K562 (cell line): Measurements from ENCODE around the gene STIM1. TPM values are rescaled to one million over a fixed set of nuclear protein-coding genes. Genes with fewer than 3 reads are reported as not detected.

Source experiments
- ATAC-seq: fragments of 200-7000 bp; cut with Tn5 transposase; 3 replicates; pipeline ENCODE4 v1.9.1; 2020; ENCODE audit warnings: moderate library complexity
- BruUV-seq: library from RNA; stranded (reverse); fragments of 400-500 nt; replicated peaks from 2 replicates; lab custom pipeline; 2021; lab: Mats Ljungman, UMichigan
- CTCF ChIA-PET: fragments of 300-600 bp; formaldehyde crosslinking; extraction: SDS; loops from one replicate; lab custom pipeline; 2021; ENCODE audit warnings: low intra/inter-chr PET ratio; lab: Yijun Ruan, JAX
- POLR2A ChIA-PET: fragments of 300-600, 350-650 bp; sonication (Branson Sonifier 250); formaldehyde crosslinking; extraction: SDS; loops from one replicate; lab custom pipeline; 2021; ENCODE audit warnings: antibody characterized with exemption, inconsistent platforms; lab: Yijun Ruan, JAX
- DNase-seq, 4 experiments: peaks; one replicate each; pipeline versions ENCODE4 v3.0.0 to v3.0.0-alpha.2; 2011 to 2018; ENCODE audit warnings: low spot score in 3 of 4, mixed read lengths in 3 of 4; ENCODE audit errors: extremely low read depth in 1 of 4
- FAIRE-seq: peaks from 2 replicates; lab custom pipeline; 2011; peaks lifted over from hg19 to GRCh38; lab: Jason Lieb, UNC
- H2AFZ ChIP-seq: 2 replicates; pipeline ENCODE4 v1.6.0; 2011; ENCODE audit warnings: low read depth, low read length, control low read depth, inconsistent platforms
- H3K27ac ChIP-seq: fragments of 200-600 bp; 3 replicates; pipeline ENCODE4 v1.8.0; 2011; ENCODE audit warnings: low read depth, mild to moderate bottlenecking, control low read depth, inconsistent platforms, low read length, moderate library complexity, mixed read lengths; ENCODE audit errors: extremely low read depth
- H3K27me3 ChIP-seq, 2 experiments: fragments of 300-600 bp in 1 of 2; 2 replicates in 1 of 2; 3 replicates in 1 of 2; pipeline versions ENCODE4 v1.6.0 to v1.8.0; 2011; ENCODE audit warnings: inconsistent platforms in 2 of 2, low read length in 2 of 2, mild to moderate bottlenecking in 1 of 2, mixed read lengths in 1 of 2, moderate library complexity in 1 of 2; ENCODE audit not compliant: control insufficient read depth in 2 of 2, insufficient read depth in 2 of 2
- H3K36me3 ChIP-seq: fragments of 300-600 bp; 3 replicates; pipeline ENCODE4 v1.8.0; 2011; ENCODE audit warnings: mild to moderate bottlenecking, low read length, inconsistent platforms; ENCODE audit not compliant: control insufficient read depth, insufficient read depth
- H3K4me1 ChIP-seq, 2 experiments: fragments of 200-600 bp in 1 of 2; replicated peaks in 1 of 2; 2 replicates in 1 of 2; 3 replicates in 1 of 2; pipeline versions ENCODE4 v1.5.1 to v1.8.0; 2011; ENCODE audit warnings: inconsistent platforms in 2 of 2, low read length in 2 of 2, mild to moderate bottlenecking in 1 of 2, mixed read lengths in 1 of 2, moderate library complexity in 1 of 2; ENCODE audit not compliant: control insufficient read depth in 2 of 2, insufficient read depth in 2 of 2
- H3K4me2 ChIP-seq: 2 replicates; pipeline ENCODE4 v1.6.1; 2011; ENCODE audit warnings: low read length, control low read depth, inconsistent platforms, mixed read lengths; ENCODE audit not compliant: insufficient read depth
- H3K4me3 ChIP-seq: fragments of 200-600 bp; sonication (generic), shearing (Covaris generic); 2 replicates; pipeline ENCODE4 v1.5.1; 2016; ENCODE audit warnings: control low read depth, inconsistent platforms
- H3K79me2 ChIP-seq: fragments of 200-600 bp; 3 replicates; pipeline ENCODE4 v1.8.0; 2011; ENCODE audit warnings: low read length, inconsistent platforms; ENCODE audit not compliant: control insufficient read depth, insufficient read depth
- H3K9ac ChIP-seq, 2 experiments: 2 replicates each; pipeline versions ENCODE4 v1.6.0 to v1.6.1; 2011; ENCODE audit warnings: low read depth in 2 of 2, low read length in 2 of 2, control low read depth in 1 of 2, inconsistent platforms in 1 of 2, mild to moderate bottlenecking in 1 of 2, mixed read lengths in 1 of 2; ENCODE audit not compliant: insufficient read depth in 1 of 2
- H3K9me1 ChIP-seq: one replicate; pipeline ENCODE4 v1.6.0; 2011; ENCODE audit warnings: inconsistent platforms, mild to moderate bottlenecking, low read length, moderate library complexity; ENCODE audit not compliant: control insufficient read depth, insufficient read depth
- H3K9me3 ChIP-seq: replicated peaks from 2 replicates; pipeline ENCODE4 v1.5.1; 2011; ENCODE audit warnings: low read depth, low read length, inconsistent platforms; ENCODE audit not compliant: control insufficient read depth, insufficient read depth
- H4K20me1 ChIP-seq: replicated peaks from 2 replicates; pipeline ENCODE4 v1.6.1; 2011; ENCODE audit warnings: low read length, inconsistent platforms, mixed read lengths; ENCODE audit not compliant: control insufficient read depth, insufficient read depth
- ATF7 ChIP-seq: fragments of 450-650 bp; IDR thresholded peaks from 2 replicates; pipeline ENCODE4 v1.7.1; 2014; ENCODE audit warnings: mild to moderate bottlenecking, moderate library complexity
- CEBPB ChIP-seq: fragments of 450-650 bp; IDR thresholded peaks from 2 replicates; pipeline ENCODE4 v1.6.1; 2016; ENCODE audit warnings: missing genetic modification characterization, missing compliant biosample characterization
- DNMT1 ChIP-seq: fragments of 450-650 bp; IDR thresholded peaks from 2 replicates; pipeline ENCODE4 v1.6.1; 2016; ENCODE audit warnings: antibody characterized with exemption, mild to moderate bottlenecking
- KAT7 ChIP-seq: sonication (generic); formaldehyde crosslinking; IDR thresholded peaks from 2 replicates; pipeline ENCODE4 v1.8.0; 2022; ENCODE audit warnings: missing genetic modification reagents, mild to moderate bottlenecking, borderline replicate concordance
- MAFF ChIP-seq: IDR thresholded peaks from 2 replicates; pipeline ENCODE4 v1.6.1; 2012; ENCODE audit warnings: low read length, improper control_type of control experiment
- NFXL1 ChIP-seq: fragments of 450-650 bp; formaldehyde crosslinking; IDR thresholded peaks from 2 replicates; pipeline ENCODE4 v1.4.0; 2021; ENCODE audit warnings: mild to moderate bottlenecking
- PHF21A ChIP-seq: fragments of 450-650 bp; IDR thresholded peaks from 2 replicates; pipeline ENCODE4 v1.6.1; 2017; ENCODE audit warnings: low read depth, borderline replicate concordance
- PTBP1 ChIP-seq: fragments of 200-400 bp; formaldehyde crosslinking; IDR thresholded peaks from 2 replicates; pipeline ENCODE4 v1.6.1; 2017; ENCODE audit warnings: low read depth, low read length
- PYGO2 ChIP-seq: fragments of 450-650 bp; IDR thresholded peaks from 2 replicates; pipeline ENCODE4 v1.6.1; 2016; ENCODE audit warnings: mild to moderate bottlenecking, missing genetic modification characterization, moderate library complexity, missing compliant biosample characterization
- SAFB ChIP-seq: fragments of 200-400 bp; formaldehyde crosslinking; IDR thresholded peaks from 2 replicates; pipeline ENCODE4 v1.6.1; 2017; ENCODE audit warnings: low read depth, low read length, borderline replicate concordance
- ZNF384 ChIP-seq: IDR thresholded peaks from 2 replicates; pipeline ENCODE4 v1.6.1; 2012; ENCODE audit warnings: low read depth, low read length, improper control_type of control experiment
- ZNF561 ChIP-seq: fragments of 450-650 bp; formaldehyde crosslinking; conservative IDR thresholded peaks from 2 replicates; pipeline ENCODE4 v1.4.0; 2020; ENCODE audit warnings: mild to moderate bottlenecking, moderate library complexity
- ZNF589 ChIP-seq: fragments of 200-800 bp; sonication (Bioruptor generic); IDR thresholded peaks from 2 replicates; pipeline ENCODE4 v1.6.1; 2016; ENCODE audit warnings: low read depth, missing genetic modification characterization, missing compliant biosample characterization
- WGBS: fragments of 100-300 bp; shearing (Covaris generic); methylation state at CpG from one replicate; pipeline ENCODE4 v1.1.6; 2016; ENCODE audit warnings: low coverage, mixed read lengths; ENCODE audit not compliant: insufficient coverage; ENCODE audit errors: missing lambda C conversion rate; 5-methylcytosine and 5-hydroxymethylcytosine counted together
- in situ Hi-C: fragments of 300-500 bp; cut with MboI; formaldehyde crosslinking; loops from 4 replicates; pipeline ENCODE4 v1.15.0; 2018; ENCODE audit warnings: inconsistent platforms, mixed read lengths
- intact Hi-C: fragments of 100-400 bp; cut with micrococcal nuclease; formaldehyde crosslinking; loops from 2 replicates; pipeline ENCODE4 v1.14.2; 2022
- polyA plus RNA-seq, 8 experiments: library from polyadenylated mRNA; depleted of rRNA in 4 of 8; stranded (reverse) in 5 of 8; unstranded in 3 of 8; fragments of >200 nt; fragmentation: Nextera tagmentation in 2 of 8; fragmentation: Illumina TruSeq in 1 of 8; extraction: Ambion mirVana in 2 of 8; extraction: Trizol in 1 of 8; gene quantifications; 2 replicates each; pipeline versions ENCODE4 v1.2.1 to v1.2.3, GENCODE V29; 2011 to 2014; ENCODE audit warnings: inconsistent platforms in 1 of 8, missing spikeins in 1 of 8
- total RNA-seq, 7 experiments: library from RNA; depleted of rRNA in 6 of 7; stranded (reverse); fragments of >200 nt in 6 of 7; fragmentation: Illumina TruSeq in 2 of 7; extraction: Trizol in 2 of 7; gene quantifications; 2 replicates each; pipeline versions ENCODE4 v1.2.1 to v1.2.3, GENCODE V29; 2011 to 2021; ENCODE audit warnings: low replicate concordance in 1 of 7
- TF ChIP-seq, protein P1 (sequence below), 2 experiments: fragments of 450-650 bp in 1 of 2; sonication (generic) in 1 of 2; formaldehyde crosslinking in 1 of 2; IDR thresholded peaks in 1 of 2; conservative IDR thresholded peaks in 1 of 2; 2 replicates each; pipeline versions ENCODE4 v1.6.1 to v1.8.1; 2016 to 2023; ENCODE audit warnings: mild to moderate bottlenecking in 2 of 2, moderate library complexity in 2 of 2, inconsistent platforms in 1 of 2, missing genetic modification reagents in 1 of 2
- TF ChIP-seq, protein P2 (sequence below), 2 experiments: fragments of 450-650 bp in 1 of 2; sonication (generic) in 1 of 2; formaldehyde crosslinking; conservative IDR thresholded peaks; 2 replicates each; pipeline versions ENCODE4 v1.4.0 to v1.8.1; 2020 to 2022; ENCODE audit warnings: mild to moderate bottlenecking in 1 of 2, missing genetic modification reagents in 1 of 2

The STIM1 gene
- total and polyA plus RNA-seq, 9 of the 15 experiments (the other 6 are each of a cell fraction or from before 2014, with no cell fraction given) = 7.7 to 50.5 (median 22.5) TPM

DNA sequence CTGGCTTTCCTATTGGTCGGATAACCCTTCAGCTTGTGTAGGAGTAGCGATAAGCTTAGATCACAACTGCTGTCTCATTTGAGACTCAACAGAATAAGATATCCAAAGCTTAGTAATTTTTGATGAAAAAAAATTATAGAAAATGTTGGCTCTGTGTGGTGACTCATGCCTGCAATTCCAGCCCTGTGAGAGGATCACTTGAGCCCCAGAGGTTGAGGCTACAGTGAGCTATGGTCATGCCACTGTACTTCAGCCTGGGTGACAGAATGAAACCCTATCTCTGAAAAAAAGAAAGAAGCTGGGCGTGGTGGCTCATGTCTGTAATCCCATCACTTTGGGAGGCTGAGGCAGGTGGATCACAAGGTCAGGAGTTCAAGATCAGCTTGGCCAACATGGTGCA lies 183.5 kb downstream of the STIM1 start:
- Histone ChIP-seq H3K9ac (no peak overlapping the region), H3K4me3 (no peak overlapping the region), H3K9me3 (no peaks in the 10 kb centered on the region), H3K4me1 (peaks cover 0 to 2% of the 10 kb centered on the region in 2 experiments; a peak in 2 of 5 replicates), H4K20me1 (no peaks in the 10 kb centered on the region), H3K79me2 (peaks cover 4% of the 10 kb centered on the region; the same call in 1 of the 3 replicates), H2AFZ (no peak overlapping the region), H3K4me2 (no peak overlapping the region), H3K36me3 (no peaks in the 10 kb centered on the region), H3K9me1 (no peaks in the 10 kb centered on the region), H3K27ac (no peak overlapping the region), H3K27me3 (no peaks in the 10 kb centered on the region)
- no peak for TF ChIP-seq ZNF561 (CRISPR knock-in tag)
- TF ChIP-seq, protein P1, sequence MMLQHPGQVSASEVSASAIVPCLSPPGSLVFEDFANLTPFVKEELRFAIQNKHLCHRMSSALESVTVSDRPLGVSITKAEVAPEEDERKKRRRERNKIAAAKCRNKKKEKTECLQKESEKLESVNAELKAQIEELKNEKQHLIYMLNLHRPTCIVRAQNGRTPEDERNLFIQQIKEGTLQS (IDR thresholded peaks at IDR 0.05) = 0 out of 2 replicates have a peak, but pooled peaks have one; percentile 22
- TF ChIP-seq, protein P1 (CRISPR knock-in tag; conservative IDR thresholded peaks at IDR 0.05) = no peak
- TF ChIP-seq CEBPB (tag) = no peak
- in situ Hi-C loops = no loop called here
- 70% methylated on average over 3 of the region's 3 CpGs for WGBS
- DNase-seq (no peak), ATAC-seq (no peak), FAIRE-seq (no peak)
- intact Hi-C loops = no loop called here
- ChIA-PET CTCF (no interaction called here), POLR2A (interaction anchor here (0.7 to 1.2 kb wide), 5 partner anchors 7 to 202 kb away, joined by 3 to 6 read pairs (median 3); no protein-coding TSS in a partner anchor)
- BruUV-seq = no TSS peak

DNA sequence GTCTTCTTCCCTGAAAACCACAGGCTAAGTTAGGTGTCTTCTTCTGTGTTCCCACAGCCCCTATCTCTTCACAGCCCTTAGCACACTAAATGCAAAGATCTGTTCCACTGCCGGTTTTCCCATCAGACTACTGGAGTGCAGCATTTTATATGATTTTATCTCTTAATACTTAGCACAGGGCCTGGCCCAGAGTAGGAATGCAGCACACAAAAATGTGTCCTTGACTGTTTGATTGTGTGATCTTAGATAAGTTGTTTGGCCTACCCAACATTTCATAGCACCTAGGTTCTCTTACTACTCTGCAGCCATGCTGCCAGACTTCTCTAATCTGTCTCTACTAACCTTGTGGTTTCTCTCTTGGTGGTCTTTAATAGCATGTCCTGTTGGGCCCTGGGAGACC lies 185.0 kb downstream of the STIM1 start:
- Histone ChIP-seq H3K27ac (no peak overlapping the region), H3K79me2 (peaks cover 6% of the 10 kb centered on the region; the same call in 1 of the 3 replicates), H3K4me1 (peaks cover 0 to 10% of the 10 kb centered on the region in 2 experiments; a peak in 2 of 5 replicates), H3K9me3 (no peaks in the 10 kb centered on the region), H4K20me1 (no peaks in the 10 kb centered on the region), H3K9me1 (no peaks in the 10 kb centered on the region), H2AFZ (no peak overlapping the region), H3K4me3 (no peak overlapping the region), H3K27me3 (no peaks in the 10 kb centered on the region), H3K4me2 (no peak overlapping the region), H3K9ac (no peak overlapping the region), H3K36me3 (no peaks in the 10 kb centered on the region)
- intact Hi-C loops = no loop called here
- FAIRE-seq (no peak), DNase-seq (no peak), ATAC-seq (no peak)
- in situ Hi-C loops = no loop called here
- no TSS peak for BruUV-seq
- ChIA-PET POLR2A (no interaction called here), CTCF (no interaction called here)
- WGBS = 42% methylated on average over 1 of the region's 1 CpG
- TF ChIP-seq ZNF589 (CRISPR knock-in tag) (no peak), ZNF384 (no peak), NFXL1 (no peak), MAFF (no peak), ATF7 (no peak), DNMT1 (no peak), PTBP1 (no peak), SAFB (no peak), PHF21A (no peak), KAT7 (CRISPR knock-in tag) (no peak), PYGO2 (tag) (no peak)
- TF ChIP-seq, protein P2, sequence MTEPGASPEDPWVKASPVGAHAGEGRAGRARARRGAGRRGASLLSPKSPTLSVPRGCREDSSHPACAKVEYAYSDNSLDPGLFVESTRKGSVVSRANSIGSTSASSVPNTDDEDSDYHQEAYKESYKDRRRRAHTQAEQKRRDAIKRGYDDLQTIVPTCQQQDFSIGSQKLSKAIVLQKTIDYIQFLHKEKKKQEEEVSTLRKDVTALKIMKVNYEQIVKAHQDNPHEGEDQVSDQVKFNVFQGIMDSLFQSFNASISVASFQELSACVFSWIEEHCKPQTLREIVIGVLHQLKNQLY (CRISPR knock-in tag; conservative IDR thresholded peaks at IDR 0.05) = no peak
